HG02981 (cell line): ENCODE data around the gene KLF9.

Experiments used
- ATAC-seq: cut with Tn5 transposase; IDR thresholded peaks from one replicate; pipeline ENCODE4 v1.9.1; 2021; ENCODE audit warnings: mild to moderate bottlenecking, moderate library complexity; ENCODE audit not compliant: unreplicated experiment

KLF9 gene

GRCh38 chr9:70422371-70423043, 8.1 kb upstream of the KLF9 start:
- ATAC-seq, result no peak

GRCh38 chr9:70421272-70422180, 7.1 kb upstream of the KLF9 start:
- no peak for ATAC-seq

- peak; percentile 10 for ATAC-seq
Measured at GRCh38 chr9:70420441-70421271, 6.2 kb upstream of the KLF9 start.

- peak; percentile 54 for ATAC-seq
Measured at GRCh38 chr9:70419556-70420440, 5.3 kb upstream of the KLF9 start.

- ATAC-seq, result peak; percentile 44
Measured at GRCh38 chr9:70418822-70419555, 4.5 kb upstream of the KLF9 start.

GRCh38 chr9:70415476-70415875, 1.0 kb upstream of the KLF9 start:
- no peak for ATAC-seq

GRCh38 chr9:70415041-70415440, 584 bp upstream of the KLF9 start:
- no peak for ATAC-seq

- peak; percentile 21 for ATAC-seq
Measured at GRCh38 chr9:70413464-70413798, 1.0 kb downstream of the KLF9 start.

- no peak for ATAC-seq
Measured at GRCh38 chr9:70412832-70413463, 1.5 kb downstream of the KLF9 start.

GRCh38 chr9:70411930-70412831, 2.3 kb downstream of the KLF9 start:
- peak; percentile 21 for ATAC-seq

- ATAC-seq, result no peak
Measured at GRCh38 chr9:70411121-70411929, 3.1 kb downstream of the KLF9 start.

GRCh38 chr9:70410368-70410767, 4.1 kb downstream of the KLF9 start:
- ATAC-seq, result no peak

- ATAC-seq, result no peak
Measured at GRCh38 chr9:70409800-70410199, 4.7 kb downstream of the KLF9 start.

GRCh38 chr9:70409280-70409679, 5.2 kb downstream of the KLF9 start:
- no peak for ATAC-seq

GRCh38 chr9:70408393-70409040, 5.9 kb downstream of the KLF9 start:
- ATAC-seq, result no peak

GRCh38 chr9:70407081-70407503, 7.4 kb downstream of the KLF9 start:
- ATAC-seq, result no peak

- peak; percentile 69 for ATAC-seq
Measured at GRCh38 chr9:70406434-70406862, 8.0 kb downstream of the KLF9 start.
